ENCODE measurements around the gene FTCD. TPM values are rescaled to one million over a fixed set of nuclear protein-coding genes. Genes with fewer than 3 reads are reported as not detected.

The FTCD gene
- total RNA-seq, 1 donor from 2014 or later = 0.69 TPM

DNA sequence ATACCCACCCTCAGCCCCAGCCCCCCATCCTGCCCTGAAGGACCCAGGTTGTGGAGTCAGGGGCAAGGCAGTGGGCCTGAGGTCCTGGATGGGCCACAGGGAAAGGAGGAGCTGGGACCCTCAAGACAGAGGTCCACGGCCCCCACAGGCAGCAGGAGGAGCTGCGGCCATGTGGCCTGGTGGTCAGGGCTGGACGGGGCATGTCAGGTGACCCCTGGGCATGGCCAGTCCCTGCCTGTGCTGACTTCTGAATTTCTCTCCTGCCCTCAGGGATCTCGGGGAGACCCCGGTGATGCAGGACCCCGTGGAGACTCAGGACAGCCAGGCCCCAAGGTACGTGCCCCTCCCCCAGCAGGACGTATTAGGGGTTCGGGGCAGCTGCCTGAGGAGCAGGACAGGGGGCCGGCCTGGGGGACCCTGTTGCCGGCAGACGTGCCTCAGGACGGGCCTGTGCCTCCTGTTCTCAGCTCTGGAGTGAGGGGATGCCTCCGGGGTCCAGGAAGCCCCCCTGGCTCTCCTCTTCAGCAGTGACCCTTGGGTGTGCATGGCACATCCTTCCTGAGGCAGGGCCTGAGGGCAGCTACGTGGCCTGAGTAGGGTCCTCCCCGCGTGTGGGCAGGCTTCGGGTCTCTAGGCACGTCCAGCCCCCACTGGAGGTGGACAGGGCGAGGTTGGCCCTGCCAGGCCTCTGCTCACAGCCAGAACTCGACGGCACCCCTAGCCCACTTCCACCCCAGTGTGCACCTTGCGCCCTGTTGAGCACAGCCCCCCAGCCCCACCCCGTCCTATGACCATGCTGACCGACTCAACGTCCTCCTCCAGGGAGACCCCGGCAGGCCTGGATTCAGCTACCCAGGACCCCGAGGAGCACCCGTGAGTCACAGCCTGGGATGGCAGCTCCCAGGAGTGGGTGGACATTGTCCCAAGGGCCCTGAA lies 33.8 kb downstream of the FTCD start:
- no peaks in the 10 kb centered on the region for H3K9me3 Mint-ChIP-seq
- intact Hi-C loops (cut with micrococcal nuclease) = no loop called here
- no peaks in the 10 kb centered on the region for H3K36me3 Mint-ChIP-seq (ENCODE audit: low read depth)
- no peaks in the 10 kb centered on the region for H3K4me1 Mint-ChIP-seq
- POLR2A ChIA-PET = no interaction called here
- no peak overlapping the region for H3K4me3 Mint-ChIP-seq
- ATAC-seq (ENCODE audit: low read depth) = no peak
- peak; percentile 11 for DNase-seq
- CTCF ChIA-PET = no interaction called here
- no peak overlapping the region for H3K27ac Mint-ChIP-seq
- TF ChIP-seq CTCF (IDR thresholded peaks at IDR 0.05) = no peak
- no peaks in the 10 kb centered on the region for H3K27me3 Mint-ChIP-seq

- ChIA-PET CTCF (no interaction called here), POLR2A (no interaction called here)
- Mint-ChIP-seq H3K4me1 (no peaks in the 10 kb centered on the region), H3K36me3 (ENCODE audit: low read depth) (no peaks in the 10 kb centered on the region), H3K9me3 (no peaks in the 10 kb centered on the region), H3K27ac (no peak overlapping the region), H3K4me3 (no peak overlapping the region), H3K27me3 (no peaks in the 10 kb centered on the region)
- intact Hi-C loops (cut with micrococcal nuclease) = no loop called here
- DNase-seq (peak; percentile 9), ATAC-seq (ENCODE audit: low read depth) (no peak)
- TF ChIP-seq CTCF (IDR thresholded peaks at IDR 0.05) = no peak
These were observed 34.8 kb downstream of the FTCD start for GRCh38 chr21:46120301-46121285.

DNA sequence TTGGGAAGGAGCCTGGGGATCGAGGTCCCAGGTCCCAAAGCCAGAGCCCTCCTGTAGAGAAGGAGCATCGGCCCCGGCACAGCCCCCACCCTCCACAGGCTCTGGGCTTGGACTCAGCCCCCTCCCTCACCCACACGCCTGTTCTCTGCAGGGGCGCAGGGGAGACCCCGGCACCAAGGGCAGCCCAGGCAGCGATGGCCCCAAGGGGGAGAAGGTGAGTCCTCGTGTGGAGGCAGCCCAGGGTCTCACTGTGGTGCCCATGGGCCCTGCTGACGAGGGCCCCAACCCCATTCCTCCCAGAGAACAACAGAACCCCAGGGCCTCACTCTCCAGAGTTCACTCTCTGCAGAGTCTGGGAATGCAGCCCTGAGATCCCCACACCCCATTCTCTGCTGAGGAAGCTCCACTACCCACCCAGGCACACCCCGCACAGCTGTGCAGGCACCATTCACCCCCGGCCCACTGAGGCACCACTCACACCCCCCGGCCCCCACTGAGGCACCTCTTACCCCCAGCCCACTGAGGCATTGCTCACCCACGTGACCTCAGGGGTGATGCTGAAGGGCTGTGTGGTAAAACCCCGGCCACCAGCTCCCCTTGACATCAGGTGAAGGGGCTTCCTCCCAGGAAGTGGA lies 35.6 kb downstream of the FTCD start:
- ATAC-seq (ENCODE audit: low read depth) (no peak), DNase-seq (no peak)
- H3K4me3 Mint-ChIP-seq = no peak overlapping the region
- POLR2A ChIA-PET = no interaction called here
- no peaks in the 10 kb centered on the region for H3K27me3 Mint-ChIP-seq
- intact Hi-C loops (cut with micrococcal nuclease) = no loop called here
- no peaks in the 10 kb centered on the region for H3K4me1 Mint-ChIP-seq
- H3K36me3 Mint-ChIP-seq (ENCODE audit: low read depth) = no peaks in the 10 kb centered on the region
- no peak overlapping the region for H3K27ac Mint-ChIP-seq
- no peaks in the 10 kb centered on the region for H3K9me3 Mint-ChIP-seq
- no peak for TF ChIP-seq CTCF (IDR thresholded peaks at IDR 0.05)
- CTCF ChIA-PET = no interaction called here

- Mint-ChIP-seq H3K4me3 (no peak overlapping the region), H3K27me3 (no peaks in the 10 kb centered on the region), H3K4me1 (no peaks in the 10 kb centered on the region), H3K9me3 (no peaks in the 10 kb centered on the region), H3K36me3 (ENCODE audit: low read depth) (no peaks in the 10 kb centered on the region), H3K27ac (no peak overlapping the region)
- ChIA-PET CTCF (no interaction called here), POLR2A (no interaction called here)
- TF ChIP-seq CTCF (IDR thresholded peaks at IDR 0.05) = no peak
- ATAC-seq (ENCODE audit: low read depth) = no peak
- intact Hi-C loops (cut with micrococcal nuclease) = no loop called here
- peak; percentile 7 for DNase-seq
These were observed 36.2 kb downstream of the FTCD start for GRCh38 chr21:46119144-46119636.

Data from activated B cell treated with CpG ODN at 0.5 μM for 24 hours (primary cell).